Mammary epithelial cell (primary cell): Measurements from ENCODE around the gene SFXN4.

ENCODE experiments used
- CTCF ChIP-seq, 2 donors: IDR thresholded peaks in 1 of 2; conservative IDR thresholded peaks in 1 of 2; 2 replicates each; pipeline ENCODE4 v1.5.1; 2011 to 2012; ENCODE audit warnings: inconsistent platforms in 2 of 2, low read length in 2 of 2, mild to moderate bottlenecking in 2 of 2, control low read depth in 1 of 2, low read depth in 1 of 2; ENCODE audit not compliant: insufficient read depth in 1 of 2; ENCODE audit errors: extremely low read depth in 1 of 2
- EZH2 ChIP-seq: IDR thresholded peaks from 2 replicates; pipeline ENCODE4 v1.6.1; 2012; ENCODE audit warnings: low read length, inconsistent platforms, borderline replicate concordance

- TF ChIP-seq CTCF (conservative IDR thresholded peaks at IDR 0.05 in 1 of 2, IDR thresholded peaks at IDR 0.05 in 1 of 2; ENCODE audit: extremely low read depth in 1 of 2, insufficient read depth in 1 of 2, low read depth in 1 of 2, low read length in 2 of 2): no peak
- TF ChIP-seq EZH2: no peak
Observed at GRCh38 chr10:119131512-119132240, 33.8 kb downstream of the SFXN4 start.
